Mesendoderm (in vitro differentiated cells): ENCODE measurements around the gene SLC5A9.
A peak's percentile ranks its signal among the peaks of the same experiment; 100 is the strongest.

ENCODE experiments used
- DNase-seq: peaks from one replicate; pipeline ENCODE4 v3.0.0; 2013
- H2AK5ac ChIP-seq: 2 replicates; pipeline ENCODE4 v1.6.1; 2013; ENCODE audit warnings: low read length, inconsistent platforms
- H2BK120ac ChIP-seq: 2 replicates; pipeline ENCODE4 v1.6.1; 2013; ENCODE audit warnings: low read depth, mild to moderate bottlenecking, low read length, moderate library complexity, mixed read lengths
- H2BK15ac ChIP-seq: replicated peaks from 2 replicates; pipeline ENCODE4 v1.6.1; 2013; ENCODE audit warnings: low read depth, mild to moderate bottlenecking, moderate library complexity
- H2BK5ac ChIP-seq: 2 replicates; pipeline ENCODE4 v1.6.1; 2013; ENCODE audit warnings: low read length, inconsistent platforms
- H3K18ac ChIP-seq: 2 replicates; pipeline ENCODE4 v1.6.1; 2013; ENCODE audit warnings: mild to moderate bottlenecking, low read length, mixed read lengths
- H3K23ac ChIP-seq: one replicate; pipeline ENCODE4 v1.6.1; 2013; ENCODE audit warnings: low read length
- H3K27ac ChIP-seq: 2 replicates; pipeline ENCODE4 v1.5.1; 2013; ENCODE audit warnings: low read depth, mild to moderate bottlenecking, inconsistent platforms, low read length, moderate library complexity
- H3K27me3 ChIP-seq: 2 replicates; pipeline ENCODE4 v1.6.1; 2013; ENCODE audit warnings: low read length, control low read depth, mild to moderate bottlenecking, inconsistent platforms; ENCODE audit not compliant: insufficient read depth, poor library complexity
- H3K36me3 ChIP-seq: 2 replicates; pipeline ENCODE4 v1.6.1; 2013; ENCODE audit warnings: low read length, inconsistent platforms; ENCODE audit not compliant: control insufficient read depth, insufficient read depth
- H3K4ac ChIP-seq: one replicate; pipeline ENCODE4 v1.6.1; 2013; ENCODE audit warnings: low read depth, mild to moderate bottlenecking, low read length, moderate library complexity
- H3K4me1 ChIP-seq: 2 replicates; pipeline ENCODE4 v1.6.1; 2013; ENCODE audit warnings: low read depth, low read length, inconsistent platforms; ENCODE audit not compliant: control insufficient read depth
- H3K4me2 ChIP-seq: 2 replicates; pipeline ENCODE4 v1.6.1; 2013; ENCODE audit warnings: low read length
- H3K4me3 ChIP-seq: 2 replicates; pipeline ENCODE4 v1.5.1; 2013; ENCODE audit warnings: mild to moderate bottlenecking, low read length
- H3K56ac ChIP-seq: one replicate; pipeline ENCODE4 v1.6.1; 2013; ENCODE audit warnings: low read length
- H3K79me1 ChIP-seq: 2 replicates; pipeline ENCODE4 v1.6.1; 2013; ENCODE audit warnings: low read length, inconsistent platforms
- H3K79me2 ChIP-seq: 2 replicates; pipeline ENCODE4 v1.6.1; 2013; ENCODE audit warnings: mild to moderate bottlenecking, low read length; ENCODE audit not compliant: control insufficient read depth, insufficient read depth
- H3K9ac ChIP-seq: 2 replicates; pipeline ENCODE4 v1.6.1; 2013; ENCODE audit warnings: low read length, inconsistent platforms
- H4K5ac ChIP-seq: one replicate; pipeline ENCODE4 v1.6.1; 2013; ENCODE audit warnings: low read length
- H4K8ac ChIP-seq: one replicate; pipeline ENCODE4 v1.6.1; 2013; ENCODE audit warnings: low read depth, mild to moderate bottlenecking, control low read depth, low read length, moderate library complexity
- WGBS: extraction: QIAGEN DNeasy Blood & Tissue Kit; methylation state at CpG from one replicate; pipeline ENCODE4 v1.1.7; 2013; ENCODE audit warnings: low lambda C conversion rate, missing lambda C conversion rate; ENCODE audit not compliant: insufficient coverage; ENCODE audit errors: extremely low coverage; 5-methylcytosine and 5-hydroxymethylcytosine counted together

Gene SLC5A9

DNA sequence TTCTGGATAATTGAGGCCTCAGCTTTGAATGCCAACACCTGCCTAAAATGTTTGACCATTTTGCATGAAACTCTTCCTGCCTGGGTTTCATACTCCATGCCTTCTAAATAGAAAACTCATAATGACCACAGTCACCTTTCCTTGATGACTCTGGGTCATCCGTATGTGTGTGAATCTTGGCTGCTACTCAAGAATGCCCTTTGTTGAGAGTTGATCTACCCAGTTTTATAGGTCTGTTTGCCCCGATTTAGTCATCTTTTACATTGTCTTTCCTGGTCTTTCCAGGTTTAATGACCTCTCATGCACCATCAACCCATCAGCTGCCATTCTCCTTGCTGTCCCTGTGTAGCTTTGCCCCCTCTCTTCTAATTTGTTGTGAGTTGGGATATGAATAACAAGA is 2.7 kb upstream of the SLC5A9 start:
- H4K8ac ChIP-seq: no peak overlapping the region
- H3K4ac ChIP-seq: no peak overlapping the region
- no peaks in the 10 kb centered on the region for H3K79me2 ChIP-seq
- no peak overlapping the region for H3K9ac ChIP-seq
- no peak overlapping the region for H3K4me3 ChIP-seq
- H3K4me2 ChIP-seq: no peak overlapping the region
- H2BK5ac ChIP-seq: no peak overlapping the region
- H3K4me1 ChIP-seq: peaks cover 15% of the 10 kb centered on the region
- H2BK15ac ChIP-seq: no peak overlapping the region
- H3K56ac ChIP-seq: no peak overlapping the region
- no peaks in the 10 kb centered on the region for H3K36me3 ChIP-seq
- DNase-seq: no peak
- no peak overlapping the region for H2AK5ac ChIP-seq
- WGBS: no CpG with 5 or more reads among the region's 2 CpGs
- H3K27me3 ChIP-seq: no peaks in the 10 kb centered on the region
- H3K23ac ChIP-seq: no peak overlapping the region
- H3K79me1 ChIP-seq: no peaks in the 10 kb centered on the region
- no peak overlapping the region for H3K27ac ChIP-seq
- peak overlapping the region; percentile 69 for H3K18ac ChIP-seq
- H4K5ac ChIP-seq: no peak overlapping the region
- H2BK120ac ChIP-seq: no peak overlapping the region

DNA sequence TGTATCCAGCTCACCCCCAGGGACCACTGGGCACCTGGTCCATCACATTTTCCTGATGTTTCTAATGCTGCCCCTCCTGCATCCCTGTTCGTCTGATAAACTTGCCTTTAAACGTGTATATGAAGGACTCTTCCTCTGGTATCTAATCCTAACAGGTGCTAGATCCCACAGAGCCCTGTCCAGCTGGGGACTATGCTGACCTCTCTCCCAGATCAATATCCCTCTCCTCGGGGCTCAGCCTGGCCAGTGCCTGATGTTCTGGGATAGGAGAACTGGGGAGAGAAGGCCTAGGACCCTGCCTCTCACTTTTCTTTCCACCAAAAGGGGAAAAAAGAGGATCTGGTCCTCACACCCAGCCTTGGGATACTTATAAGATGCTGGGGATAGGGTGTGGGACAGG is 1.4 kb upstream of the SLC5A9 start:
- no CpG with 5 or more reads among the region's 3 CpGs for WGBS

DNA sequence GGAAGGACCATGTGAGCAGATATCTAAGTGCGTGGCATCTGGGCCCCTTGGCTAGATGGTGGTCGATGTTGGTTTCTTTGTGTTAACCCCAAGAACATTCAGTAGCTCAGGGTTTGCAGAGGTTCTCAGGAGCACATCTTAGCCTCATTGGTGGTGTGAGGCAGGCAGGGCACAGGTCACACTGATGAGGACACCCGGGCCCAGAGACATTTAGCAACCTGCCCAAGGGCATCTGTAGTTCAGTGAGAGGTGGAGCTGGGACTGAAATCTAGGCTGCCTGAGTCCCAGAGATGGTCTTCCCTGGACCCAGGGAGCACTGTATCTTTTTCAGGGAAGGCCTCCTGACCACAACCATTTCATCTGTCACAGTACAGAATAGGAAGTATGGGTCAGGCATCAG is 859 bp upstream of the SLC5A9 start:
- Histone ChIP-seq H3K9ac (no peak overlapping the region), H3K4me2 (no peak overlapping the region), H3K4me3 (no peak overlapping the region), H3K79me2 (no peaks in the 10 kb centered on the region), H2BK15ac (no peak overlapping the region), H3K79me1 (no peaks in the 10 kb centered on the region), H3K4me1 (no peaks in the 10 kb centered on the region), H3K27ac (no peak overlapping the region), H3K56ac (no peak overlapping the region), H3K18ac (peak overlapping the region; percentile 11), H4K8ac (no peak overlapping the region), H2AK5ac (peak overlapping the region; percentile 4), H3K23ac (no peak overlapping the region), H3K27me3 (no peaks in the 10 kb centered on the region), H3K4ac (no peak overlapping the region), H2BK120ac (no peak overlapping the region), H4K5ac (no peak overlapping the region), H3K36me3 (no peaks in the 10 kb centered on the region), H2BK5ac (no peak overlapping the region)
- no peak for DNase-seq
- no CpG with 5 or more reads among the region's 3 CpGs for WGBS

More for the DNA sequence above, 1.4 kb upstream of the SLC5A9 start:
- no peak overlapping the region for H3K23ac ChIP-seq
- no peak for DNase-seq
- no peak overlapping the region for H2BK120ac ChIP-seq
- H3K4me2 ChIP-seq: no peak overlapping the region
- H3K79me1 ChIP-seq: no peaks in the 10 kb centered on the region
- peak overlapping the region; percentile 35 for H3K18ac ChIP-seq
- no peak overlapping the region for H2BK5ac ChIP-seq
- no peak overlapping the region for H3K27ac ChIP-seq
- no peak overlapping the region for H3K4me3 ChIP-seq
- no peak overlapping the region for H2BK15ac ChIP-seq
- no peaks in the 10 kb centered on the region for H3K27me3 ChIP-seq
- H3K79me2 ChIP-seq: no peaks in the 10 kb centered on the region
- H4K8ac ChIP-seq: no peak overlapping the region
- H3K4ac ChIP-seq: no peak overlapping the region
- no peak overlapping the region for H4K5ac ChIP-seq
- H3K56ac ChIP-seq: no peak overlapping the region
- no peaks in the 10 kb centered on the region for H3K36me3 ChIP-seq
- H2AK5ac ChIP-seq: peak overlapping the region; percentile 9
- peaks cover 3% of the 10 kb centered on the region for H3K4me1 ChIP-seq
- H3K9ac ChIP-seq: no peak overlapping the region

DNA sequence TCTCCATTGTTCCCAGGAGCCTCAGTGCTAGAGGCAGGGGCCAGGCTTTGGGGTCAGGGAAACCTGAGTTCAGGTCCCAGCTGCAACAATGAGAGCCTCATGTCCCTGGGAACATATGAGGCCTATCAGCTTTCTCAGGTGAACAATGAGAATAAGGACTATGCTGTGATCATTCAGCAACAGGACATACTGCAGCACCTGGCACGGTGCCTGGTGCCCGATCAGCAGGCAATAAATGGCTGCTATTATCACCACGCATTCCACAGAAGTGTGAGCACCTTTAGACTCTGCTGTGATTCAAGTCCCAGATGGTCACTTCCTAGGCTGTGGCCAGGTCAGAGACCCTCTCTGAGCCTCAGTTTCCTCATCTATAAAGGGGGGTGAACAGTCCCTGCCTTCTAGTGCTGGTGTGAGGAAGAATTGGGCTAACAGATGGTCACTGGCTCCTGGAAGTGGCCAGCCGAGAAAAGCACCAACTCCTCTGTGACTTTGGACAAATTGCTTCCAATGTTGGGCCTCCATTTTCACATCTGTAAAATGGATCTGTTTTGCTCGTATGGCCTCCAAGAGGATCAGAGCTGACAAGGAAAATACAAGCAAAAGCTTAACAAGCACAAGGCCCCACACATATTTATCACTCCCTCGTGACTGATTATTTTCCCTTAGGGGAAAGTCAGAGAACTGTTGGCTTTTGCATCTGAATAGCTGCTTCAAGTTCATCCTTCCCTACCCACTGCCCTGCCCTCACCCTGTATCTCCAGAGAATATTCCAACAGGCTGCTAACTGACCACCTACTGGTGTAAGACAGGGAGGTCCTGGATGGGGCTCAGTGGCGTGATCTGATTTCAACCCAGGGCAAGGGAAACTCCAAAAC is 1.1 kb downstream of the SLC5A9 start:
- Histone ChIP-seq H3K79me2 (no peaks in the 10 kb centered on the region), H3K56ac (peak overlapping the region; percentile 36), H4K5ac (no peak overlapping the region), H2BK120ac (no peak overlapping the region), H3K4me2 (no peak overlapping the region), H3K18ac (peak overlapping the region; percentile 15), H2BK5ac (peak overlapping the region; percentile 33), H3K4ac (peak overlapping the region; percentile 63), H3K4me1 (no peaks in the 10 kb centered on the region), H3K23ac (no peak overlapping the region), H4K8ac (no peak overlapping the region), H3K79me1 (no peaks in the 10 kb centered on the region), H2BK15ac (no peak overlapping the region), H3K36me3 (no peaks in the 10 kb centered on the region), H3K9ac (no peak overlapping the region), H2AK5ac (no peak overlapping the region), H3K27ac (no peak overlapping the region), H3K4me3 (no peak overlapping the region), H3K27me3 (no peaks in the 10 kb centered on the region)
- WGBS: no CpG with 5 or more reads among the region's 7 CpGs
- DNase-seq: no peak

DNA sequence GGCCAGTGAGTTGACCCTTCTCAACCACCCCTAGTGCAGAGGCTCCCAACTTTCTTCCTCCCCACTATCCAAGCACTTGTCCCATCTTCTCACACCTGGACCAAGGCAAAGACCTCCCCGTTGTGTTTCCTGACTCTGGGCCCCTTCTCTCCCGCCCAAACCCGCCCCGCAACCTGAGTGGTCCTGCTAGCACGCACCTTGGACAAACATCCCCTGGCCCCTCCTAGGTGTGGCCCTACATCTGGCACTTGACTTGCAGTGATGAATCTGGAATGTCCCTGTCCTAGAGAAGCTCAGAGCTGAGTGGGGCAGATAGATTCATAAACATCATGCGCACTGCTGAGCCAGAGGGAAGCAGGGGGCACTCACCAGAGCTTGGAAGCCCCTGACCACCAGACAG is 2.3 kb downstream of the SLC5A9 start:
- Histone ChIP-seq H3K56ac (no peak overlapping the region), H3K4me2 (no peak overlapping the region), H3K9ac (no peak overlapping the region), H2AK5ac (no peak overlapping the region), H3K18ac (peak overlapping the region; percentile 5), H3K27ac (no peak overlapping the region), H2BK15ac (no peak overlapping the region), H3K79me2 (no peaks in the 10 kb centered on the region), H2BK120ac (no peak overlapping the region), H3K4me1 (no peaks in the 10 kb centered on the region), H3K23ac (no peak overlapping the region), H3K79me1 (no peaks in the 10 kb centered on the region), H3K4me3 (no peak overlapping the region), H4K5ac (no peak overlapping the region), H3K4ac (no peak overlapping the region), H3K36me3 (no peaks in the 10 kb centered on the region), H2BK5ac (no peak overlapping the region), H4K8ac (no peak overlapping the region), H3K27me3 (no peaks in the 10 kb centered on the region)
- no peak for DNase-seq
- no CpG with 5 or more reads among the region's 6 CpGs for WGBS

DNA sequence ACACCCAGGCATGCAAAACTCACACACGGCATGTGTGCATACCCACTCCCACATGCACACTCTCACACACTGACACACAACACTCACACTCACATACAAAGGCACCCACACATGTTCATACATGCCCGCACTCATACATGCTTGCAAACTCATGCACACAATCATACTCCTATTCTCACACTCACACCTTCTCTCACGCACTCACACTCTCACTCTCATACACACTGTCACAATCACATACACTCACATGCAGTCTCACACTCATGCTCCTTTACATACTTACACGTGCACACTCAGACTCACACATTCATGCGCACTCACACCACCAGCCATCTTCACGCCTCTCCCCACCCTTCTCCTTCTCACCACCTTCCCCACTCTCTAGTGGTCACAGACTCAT is 3.1 kb downstream of the SLC5A9 start:
- no peak overlapping the region for H2BK15ac ChIP-seq
- H3K4me1 ChIP-seq: no peaks in the 10 kb centered on the region
- H3K27me3 ChIP-seq: no peaks in the 10 kb centered on the region
- no peak overlapping the region for H2BK5ac ChIP-seq
- H4K8ac ChIP-seq: no peak overlapping the region
- no peaks in the 10 kb centered on the region for H3K79me2 ChIP-seq
- no peaks in the 10 kb centered on the region for H3K36me3 ChIP-seq
- no peak overlapping the region for H3K9ac ChIP-seq
- DNase-seq: no peak
- no peak overlapping the region for H3K23ac ChIP-seq
- no peak overlapping the region for H4K5ac ChIP-seq
- no peaks in the 10 kb centered on the region for H3K79me1 ChIP-seq
- H3K18ac ChIP-seq: no peak overlapping the region
- H2BK120ac ChIP-seq: no peak overlapping the region
- H3K4ac ChIP-seq: peak overlapping the region; percentile 49
- H3K56ac ChIP-seq: peak overlapping the region; percentile 18
- no peak overlapping the region for H3K4me3 ChIP-seq
- peak overlapping the region; percentile 79 for H2AK5ac ChIP-seq
- 100% methylated on average over 4 of the region's 6 CpGs for WGBS
- no peak overlapping the region for H3K4me2 ChIP-seq
- H3K27ac ChIP-seq: no peak overlapping the region
